Raji (cell line): ENCODE measurements around the gene NPW.

Experiments
- POLR2A ChIP-seq: IDR thresholded peaks from 2 replicates; pipeline ENCODE4 v1.6.1; 2011; ENCODE audit warnings: low read depth, low read length, control low read depth; ENCODE audit not compliant: insufficient read depth

The NPW gene

DNA sequence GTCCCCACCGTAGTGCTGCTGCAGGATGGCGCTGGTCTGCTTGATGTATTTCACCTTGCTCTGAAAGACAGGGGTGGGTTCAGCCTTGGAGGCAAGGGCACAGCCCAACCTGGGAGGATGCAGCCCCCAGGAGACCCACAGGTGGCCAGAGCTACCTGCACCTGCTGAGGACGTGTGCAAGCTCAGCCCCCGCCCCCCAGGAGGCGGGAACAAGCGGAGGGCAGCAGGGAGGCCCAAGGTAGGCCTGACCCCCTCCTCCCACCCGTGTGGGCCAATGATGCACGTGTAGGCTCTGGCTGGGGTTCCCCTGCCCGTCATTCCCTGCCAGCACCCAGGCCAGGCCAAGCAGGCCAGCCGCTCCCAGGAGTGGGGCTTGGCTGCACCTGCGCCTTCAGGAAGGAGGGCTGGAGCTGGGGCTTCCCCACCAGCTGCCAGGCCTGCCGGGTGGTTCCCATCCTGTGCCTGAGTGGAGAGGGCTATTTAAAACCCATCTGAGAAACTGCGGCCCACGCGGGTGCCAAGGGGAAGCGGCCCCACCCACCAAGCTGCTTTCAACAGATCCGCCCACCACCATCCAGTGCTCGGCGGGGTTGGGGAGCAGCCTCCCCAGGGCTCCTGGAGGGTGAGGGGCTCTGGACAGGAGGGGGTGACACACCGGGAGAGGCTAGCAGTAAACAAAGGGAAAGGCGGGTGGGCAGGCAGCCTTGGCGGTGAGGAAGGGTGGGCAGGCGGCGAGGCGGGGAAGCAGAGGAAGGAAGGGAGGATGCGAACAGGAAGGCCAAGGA, 24.3 kb downstream of the NPW start:
- TF ChIP-seq POLR2A, result no peak

DNA sequence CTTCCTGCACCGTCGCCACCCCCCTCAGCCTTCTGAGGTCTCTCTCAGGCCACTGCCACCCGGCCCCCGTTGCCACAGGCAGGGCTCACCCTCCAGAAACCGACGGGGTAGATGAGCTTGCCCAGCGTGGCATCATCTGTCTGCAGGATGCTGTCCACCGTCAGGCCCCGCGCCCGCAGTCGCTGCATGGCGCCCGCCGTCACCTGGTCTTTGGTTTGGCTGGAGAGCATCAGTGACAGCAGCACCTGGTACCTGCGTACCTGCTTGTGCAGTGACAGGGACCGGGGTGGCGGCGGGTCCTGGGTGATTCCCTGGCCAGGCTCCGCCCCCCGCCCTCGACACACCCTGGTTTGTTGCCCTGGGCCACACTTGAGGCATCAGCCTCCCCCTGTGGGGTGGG, 25.0 kb downstream of the NPW start:
- TF ChIP-seq POLR2A, result no peak

DNA sequence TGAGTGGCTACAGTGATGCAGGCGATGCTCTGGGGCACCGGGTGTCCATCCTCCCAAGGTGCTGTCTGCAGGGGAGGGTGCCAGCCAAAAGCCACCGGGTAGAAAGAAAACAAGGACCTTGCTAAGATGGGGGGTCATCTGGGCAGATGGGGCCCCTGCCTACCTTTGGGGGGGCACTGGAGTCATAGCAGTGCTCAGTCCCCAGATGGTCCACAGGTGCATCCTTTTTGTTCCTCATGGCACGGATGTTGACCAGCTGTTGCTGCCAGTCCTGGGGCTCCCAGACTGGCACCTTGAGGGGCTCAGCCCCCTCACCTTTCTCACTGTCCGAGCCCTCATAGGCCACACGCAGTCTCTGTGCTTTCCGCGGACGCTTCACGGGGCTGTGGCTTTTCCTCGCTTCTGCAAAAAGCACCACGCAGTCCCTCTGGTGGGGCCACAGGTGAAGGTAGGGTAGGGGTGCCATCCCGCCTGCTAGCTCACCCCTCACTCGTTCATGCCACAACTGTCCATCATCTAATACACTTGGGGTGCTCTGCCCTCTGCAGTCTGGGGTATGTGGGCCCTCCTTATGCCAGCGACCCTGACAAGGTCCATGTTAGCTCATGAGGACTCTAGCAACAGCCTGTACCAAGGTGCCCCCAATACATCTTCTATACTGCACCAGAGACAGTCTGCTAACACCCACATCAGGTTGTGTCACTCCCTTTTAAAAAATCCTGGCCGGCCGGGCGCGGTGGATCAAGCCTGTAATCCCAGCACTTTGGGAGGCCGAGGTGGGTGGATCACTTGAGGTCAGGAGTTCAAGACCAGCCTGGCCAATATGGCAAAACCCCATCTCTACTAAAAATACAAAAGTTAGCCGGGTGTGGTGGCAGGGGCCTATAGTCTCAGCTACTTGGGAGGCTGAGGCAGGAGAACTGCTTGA, 26.6 kb downstream of the NPW start:
- no peak for TF ChIP-seq POLR2A

DNA sequence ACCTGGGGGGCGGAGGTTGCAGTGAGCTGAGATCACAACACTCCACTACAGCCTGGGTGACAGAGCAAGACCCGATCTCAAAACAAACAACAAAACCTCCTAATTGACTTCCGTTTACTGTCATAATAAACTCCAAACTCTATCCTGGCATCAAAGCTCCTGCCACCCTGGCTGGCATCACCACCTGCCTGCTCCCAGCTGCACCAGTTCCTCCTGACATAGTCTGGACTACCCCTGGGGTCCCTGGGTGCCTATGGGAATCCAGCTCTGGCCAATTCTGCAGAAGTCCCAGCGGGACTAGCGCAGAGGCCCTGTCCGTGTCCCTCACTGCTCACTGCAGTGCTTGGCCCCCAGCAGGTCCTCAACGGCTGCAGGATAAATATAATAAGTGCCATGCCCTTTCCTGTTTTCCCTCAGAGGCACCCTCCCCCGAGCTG, 27.3 kb downstream of the NPW start:
- no peak for TF ChIP-seq POLR2A

DNA sequence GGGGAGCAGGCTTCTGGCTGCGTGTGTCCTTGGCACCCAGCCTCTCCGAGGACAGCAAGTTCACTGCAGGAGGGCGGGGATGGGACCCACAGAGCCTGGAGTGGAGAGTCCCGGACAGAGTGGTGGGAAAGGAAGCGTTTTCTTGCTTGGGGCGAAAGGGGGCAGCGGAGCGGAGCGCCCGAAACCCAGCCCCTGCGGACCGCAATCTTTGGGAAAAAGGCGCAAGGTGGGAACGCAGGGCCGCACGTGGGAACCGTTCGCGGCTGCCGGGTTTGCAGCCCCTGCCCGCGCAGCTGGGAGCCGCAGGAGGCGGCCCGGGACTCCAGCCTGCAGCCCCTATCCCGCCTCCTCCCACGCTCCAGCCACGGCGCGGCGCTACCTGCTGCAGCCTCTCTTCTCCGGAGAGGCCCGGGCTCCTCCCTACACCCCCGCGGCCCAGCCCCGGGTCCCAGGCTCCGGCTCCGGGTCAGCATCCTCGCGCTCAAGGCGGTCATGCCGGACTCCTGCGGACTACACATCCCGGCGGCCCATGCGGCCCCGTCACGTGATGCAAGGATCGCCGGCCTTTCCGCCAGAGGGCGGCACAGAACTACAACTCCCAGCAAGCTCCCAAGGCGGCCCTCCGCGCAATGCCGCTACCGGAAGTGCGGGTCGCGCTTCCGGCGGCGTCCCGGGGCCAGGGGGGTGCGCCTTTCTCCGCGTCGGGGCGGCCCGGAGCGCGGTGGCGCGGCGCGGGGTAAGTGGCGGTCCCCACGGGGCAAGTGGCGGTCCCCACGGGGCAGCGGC, 27.9 kb downstream of the NPW start, which contains the start of the genes NTHL1 and TSC2:
Gene NTHL1, minus strand, starts transcription at position 505 of the 786 bp plus-strand sequence. Its CDS starts 11 bp downstream, at position 494.
Gene TSC2, plus strand, starts transcription at position 656 of the 786 bp plus-strand sequence. CDS start 631 bp downstream, outside the sequence.
- TF ChIP-seq POLR2A, result peak; percentile 74

DNA sequence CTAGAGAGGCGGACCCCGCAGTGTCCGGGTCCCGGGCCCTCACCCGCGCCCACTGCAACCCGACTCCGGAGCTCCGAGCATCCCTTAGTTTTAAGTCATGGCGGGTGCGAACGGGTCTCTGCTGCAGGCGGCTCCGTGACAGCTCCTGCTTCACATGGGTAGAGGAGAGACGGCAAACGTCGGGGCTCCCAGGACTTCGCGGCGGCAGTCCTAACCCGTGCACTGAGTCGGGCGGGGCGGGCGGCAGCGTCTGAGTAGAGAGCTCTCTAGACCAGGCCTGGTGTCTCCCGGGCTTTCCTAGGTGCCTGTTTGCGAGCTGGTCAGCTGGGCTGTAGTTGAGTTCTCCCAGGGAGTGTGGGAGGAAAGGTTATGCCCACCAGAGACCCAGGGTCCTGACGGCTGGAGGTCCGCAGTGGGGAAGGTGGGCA, 28.5 kb downstream of the NPW start:
- TF ChIP-seq POLR2A, result no peak

DNA sequence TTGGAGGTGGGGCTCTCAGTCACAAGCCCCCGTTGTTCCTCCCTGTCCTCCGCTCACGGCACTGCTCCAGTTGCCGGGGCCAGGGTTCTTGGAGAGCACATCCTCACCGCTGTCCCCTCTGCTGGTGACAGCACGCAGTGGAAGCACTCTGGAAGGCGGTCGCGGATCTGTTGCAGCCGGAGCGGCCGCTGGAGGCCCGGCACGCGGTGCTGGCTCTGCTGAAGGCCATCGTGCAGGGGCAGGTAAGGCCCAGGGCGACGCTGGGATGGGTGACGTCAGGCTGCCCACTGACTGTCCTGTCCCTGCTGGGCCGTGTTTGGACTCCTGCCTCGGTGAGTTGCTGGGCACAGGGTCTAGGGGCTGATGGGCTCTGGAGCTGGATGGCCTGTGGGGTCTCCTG, 33.6 kb downstream of the NPW start:
- TF ChIP-seq POLR2A, result no peak

DNA sequence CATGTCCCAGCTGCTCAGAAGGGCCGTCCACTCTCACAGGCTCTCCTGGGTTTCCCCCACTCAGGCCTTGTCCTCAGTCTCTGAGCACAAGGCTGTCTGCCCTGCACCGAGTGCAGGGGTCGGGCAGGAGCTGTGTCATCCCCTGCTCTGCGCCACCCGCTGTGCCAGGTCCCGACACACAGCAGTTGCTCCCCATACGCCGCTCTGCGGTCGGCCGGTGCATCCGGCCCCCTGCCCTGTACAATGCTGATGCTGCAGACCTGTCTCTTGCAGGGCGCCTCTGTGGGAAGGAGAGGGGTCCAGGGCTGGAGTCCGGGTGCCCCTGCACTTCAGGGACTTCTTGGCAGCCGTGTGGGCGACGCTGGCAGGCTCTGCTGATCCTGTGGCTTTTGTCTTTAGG, 34.3 kb downstream of the NPW start:
- TF ChIP-seq POLR2A, result no peak

DNA sequence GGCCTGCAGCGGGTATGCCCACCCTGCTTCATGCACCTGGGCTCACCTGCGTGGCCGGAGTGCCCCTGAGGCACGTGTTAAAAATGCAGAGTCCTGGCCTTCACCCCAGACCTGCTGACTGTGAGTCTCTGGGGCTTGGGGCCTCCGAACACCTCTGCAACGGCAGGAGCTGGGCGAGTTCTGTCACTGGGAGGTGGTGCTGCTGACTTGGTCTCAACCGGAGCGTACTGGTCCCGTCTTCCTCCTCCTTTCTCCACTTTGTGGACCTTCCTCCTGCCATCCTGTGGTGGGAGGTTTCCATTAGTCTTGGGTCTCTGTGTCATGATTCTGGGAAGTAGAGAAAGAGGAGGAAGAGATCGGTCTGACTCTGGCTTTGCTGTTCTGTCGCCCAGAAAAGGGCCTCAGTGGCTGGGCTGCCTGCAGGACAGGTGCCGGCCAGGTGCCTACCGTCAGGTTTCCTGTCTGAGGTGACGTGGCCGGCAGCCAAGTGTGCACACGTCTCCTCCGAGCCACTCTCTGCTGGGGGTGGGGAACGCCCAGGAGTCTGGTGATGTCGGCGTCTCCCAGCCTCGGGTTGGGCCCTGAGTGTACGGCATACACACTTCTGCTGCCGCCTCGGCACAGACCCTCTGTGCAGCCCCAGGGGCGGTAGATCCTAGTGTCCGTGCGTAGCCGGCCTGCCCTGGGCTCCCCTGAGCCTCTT, 35.1 kb downstream of the NPW start:
- no peak for TF ChIP-seq POLR2A

DNA sequence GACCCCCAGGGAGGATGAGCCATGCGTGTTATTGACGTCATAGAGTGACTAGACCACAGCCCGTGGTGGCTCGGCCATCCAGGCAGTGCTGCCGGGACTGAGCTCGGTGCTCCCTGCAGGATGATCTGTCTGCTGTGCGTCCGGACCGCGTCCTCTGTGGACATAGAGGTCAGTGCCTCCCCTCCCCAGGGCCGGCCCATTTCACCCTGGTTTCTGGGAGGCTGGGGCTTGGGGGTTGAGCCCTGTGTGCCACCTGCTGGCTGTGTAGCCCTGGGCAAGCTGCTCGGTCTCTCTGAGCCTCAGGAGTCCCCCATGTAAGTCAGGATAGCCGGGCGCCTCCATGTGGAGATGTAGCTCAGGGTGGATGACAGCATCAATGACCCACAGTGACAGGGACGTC, 36.5 kb downstream of the NPW start:
- TF ChIP-seq POLR2A, result no peak

DNA sequence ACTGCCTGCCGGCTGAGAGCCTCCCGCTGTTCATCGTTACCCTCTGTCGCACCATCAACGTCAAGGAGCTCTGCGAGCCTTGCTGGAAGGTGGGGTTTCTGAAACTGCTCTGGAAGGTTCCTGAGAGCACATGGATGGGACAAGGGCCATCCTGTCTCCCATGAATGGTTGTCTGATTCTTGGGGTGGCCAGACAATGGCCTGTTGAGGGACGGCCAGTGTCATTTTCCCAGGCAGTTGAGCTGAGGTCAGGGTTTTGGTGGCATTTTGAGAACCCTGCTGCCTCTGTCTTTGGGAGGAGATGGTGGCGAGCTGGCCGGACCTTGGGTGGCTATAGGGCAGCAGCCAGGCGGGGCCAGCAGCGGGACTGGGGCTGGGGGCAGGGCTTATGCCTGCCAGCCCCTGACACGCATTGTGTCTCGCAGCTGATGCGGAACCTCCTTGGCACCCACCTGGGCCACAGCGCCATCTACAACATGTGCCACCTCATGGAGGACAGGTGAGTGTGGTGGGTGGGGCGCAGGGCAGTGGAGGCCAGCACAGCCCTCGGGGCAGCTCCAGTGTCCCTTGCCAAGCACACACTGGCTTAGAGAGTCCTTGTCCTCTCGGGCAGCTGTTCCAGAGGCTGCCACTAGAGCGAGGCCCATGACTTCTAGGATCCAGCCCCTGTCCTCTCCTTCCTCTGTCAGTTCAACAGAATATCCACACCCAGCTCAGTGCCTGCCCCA, 37.3 kb downstream of the NPW start:
- no peak for TF ChIP-seq POLR2A

DNA sequence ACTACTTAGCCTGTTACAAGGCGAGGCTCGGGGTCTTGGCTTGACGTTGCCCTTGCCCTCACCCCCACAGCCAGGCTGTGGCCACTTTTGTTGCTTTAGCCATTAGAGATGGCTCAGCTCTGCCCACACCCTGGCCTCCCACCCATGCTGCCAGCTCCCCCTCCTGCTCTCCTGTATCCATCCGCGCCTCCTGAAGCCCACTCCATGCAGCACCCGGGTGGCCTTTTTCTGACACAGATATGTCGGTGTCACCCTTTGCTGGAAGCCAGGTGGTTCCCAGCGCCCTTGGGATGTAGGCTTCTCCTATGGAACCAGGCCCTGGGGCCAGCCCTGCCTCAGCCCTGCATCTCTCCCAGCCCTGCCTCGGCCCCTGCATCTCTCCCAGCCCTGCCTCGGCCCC, 37.9 kb downstream of the NPW start:
- TF ChIP-seq POLR2A, result no peak

DNA sequence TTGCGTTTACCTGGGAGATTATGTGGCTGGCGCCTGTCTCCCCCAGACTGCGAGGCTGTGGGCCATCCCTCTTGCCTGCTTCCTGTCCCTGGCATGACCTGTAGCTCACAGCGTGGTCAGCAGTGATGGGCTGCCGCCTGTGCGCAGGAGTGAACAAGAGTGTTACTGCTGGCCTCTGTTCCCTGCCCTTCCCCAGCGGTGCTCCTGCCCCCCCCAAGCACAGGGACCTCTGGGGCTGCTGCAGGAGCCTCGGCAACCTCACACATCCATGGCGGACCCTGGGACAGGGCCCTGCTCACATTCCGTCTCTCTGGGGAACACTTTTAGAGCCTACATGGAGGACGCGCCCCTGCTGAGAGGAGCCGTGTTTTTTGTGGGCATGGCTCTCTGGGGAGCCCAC, 38.8 kb downstream of the NPW start:
- no peak for TF ChIP-seq POLR2A

DNA sequence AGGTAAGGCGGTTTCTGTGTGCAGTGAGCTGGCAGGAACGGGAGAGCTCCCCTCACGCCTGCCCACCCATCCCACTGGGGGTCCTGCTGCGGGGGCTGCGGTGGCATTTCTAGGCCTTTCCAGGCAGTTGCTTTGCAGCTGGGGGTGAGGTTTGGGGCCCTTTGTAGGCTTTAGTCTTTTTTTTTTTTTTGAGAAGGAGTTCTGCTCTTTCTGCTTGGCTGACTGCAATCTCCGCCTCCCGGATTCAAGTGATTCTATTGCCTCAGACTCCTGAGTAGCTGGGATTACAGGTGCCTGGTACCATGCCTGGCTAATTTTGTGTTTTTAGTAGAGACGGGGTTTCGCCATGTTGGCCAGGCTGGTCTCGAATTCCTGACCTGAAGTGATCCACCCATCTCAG, 39.3 kb downstream of the NPW start:
- no peak for TF ChIP-seq POLR2A
